NCI-H526 treated with DMSO at 0.1 percent for 48 hours (cell line): ENCODE measurements around the gene ULK2.
"Not testable (repeated sequence)": the region's sequence is repeated elsewhere in the genome, so short reads cannot be mapped to it uniquely, and the experiment has no call there.

ENCODE experiments used
- DNase-seq: peaks from one replicate; lab custom pipeline; 2025; lab: John Stamatoyannopoulos, UW

ULK2 gene

DNA sequence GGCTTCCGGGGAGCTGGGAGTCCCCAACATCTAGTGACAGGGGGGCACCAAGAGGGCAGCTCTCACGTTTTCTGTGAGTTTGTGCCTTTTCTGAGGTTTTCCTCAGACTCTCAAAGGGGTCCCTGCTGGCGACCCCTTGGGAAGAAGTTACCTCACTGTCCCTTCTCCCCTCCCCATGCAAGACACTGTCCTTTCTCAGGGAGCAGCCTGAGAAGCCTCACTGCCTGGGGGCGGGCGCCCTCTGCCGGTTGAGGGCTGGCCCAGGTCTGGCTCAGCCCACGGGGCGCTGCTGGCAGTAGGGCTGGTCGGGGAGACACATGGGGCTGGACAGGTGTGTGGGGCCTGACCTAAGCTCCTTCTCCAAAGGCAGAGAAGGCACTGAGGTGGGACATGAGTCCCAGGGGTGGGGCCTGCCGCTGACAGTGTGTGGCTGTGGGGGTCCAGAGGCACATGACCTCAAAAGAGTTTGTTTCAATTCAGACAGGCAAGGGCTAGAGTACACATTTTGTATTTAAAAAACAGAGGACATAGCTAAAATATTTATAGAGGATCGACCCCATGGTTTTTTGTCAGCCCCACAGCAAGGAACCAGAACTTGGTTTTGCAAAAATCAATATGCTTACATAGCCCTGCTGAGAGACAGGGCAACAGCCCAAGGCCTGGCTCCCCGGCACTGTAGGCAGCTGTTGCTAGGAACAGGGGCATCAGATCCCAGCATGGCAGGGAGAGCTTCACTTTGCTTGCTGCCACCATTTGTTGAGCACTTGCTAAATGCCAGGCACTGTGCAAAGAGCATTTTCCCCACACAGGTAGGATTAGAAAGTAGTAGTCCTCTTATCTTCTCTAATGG lies 101.1 kb downstream of the ULK2 start:
- no peak for DNase-seq

DNA sequence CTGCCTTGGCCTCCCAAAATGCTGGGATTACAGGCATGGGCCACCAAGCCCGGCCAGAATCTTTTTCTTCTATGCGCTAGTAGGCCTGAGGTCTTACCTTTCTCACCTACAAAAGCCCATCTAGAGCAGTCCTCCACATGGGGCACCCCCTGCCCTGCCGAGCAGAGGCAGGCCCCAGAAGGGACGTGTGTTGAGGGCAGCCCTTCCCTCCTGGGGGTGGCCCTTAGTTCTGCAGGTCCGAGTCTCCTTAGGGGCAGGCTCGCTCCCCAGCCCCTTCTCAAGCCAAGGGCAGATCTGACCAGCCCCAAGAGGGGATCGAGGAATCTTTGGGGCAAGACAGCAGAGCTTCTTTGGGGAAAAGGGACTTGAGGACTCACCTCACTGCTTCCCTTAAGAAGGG lies 101.7 kb downstream of the ULK2 start:
- no peak for DNase-seq

DNA sequence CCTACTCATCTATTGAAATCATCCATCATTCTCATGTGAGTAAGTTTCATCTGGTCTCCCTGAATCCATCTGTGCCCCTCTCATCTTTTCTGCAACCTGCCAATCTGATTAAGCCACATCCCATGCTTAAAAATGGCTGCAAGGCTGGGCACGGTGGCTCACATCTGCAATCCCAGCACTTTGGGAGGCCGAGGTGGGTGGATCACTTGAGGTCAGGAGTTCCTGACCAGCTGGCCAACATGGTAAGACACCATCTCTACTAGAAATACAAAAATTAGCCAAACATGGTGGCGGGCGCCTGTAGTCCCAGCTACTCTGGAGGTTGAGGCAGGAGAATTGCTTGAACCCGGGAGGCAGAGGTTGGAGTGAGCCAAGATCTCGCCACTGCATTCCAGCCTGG lies 103.7 kb downstream of the ULK2 start:
- DNase-seq = not testable (repeated sequence)

DNA sequence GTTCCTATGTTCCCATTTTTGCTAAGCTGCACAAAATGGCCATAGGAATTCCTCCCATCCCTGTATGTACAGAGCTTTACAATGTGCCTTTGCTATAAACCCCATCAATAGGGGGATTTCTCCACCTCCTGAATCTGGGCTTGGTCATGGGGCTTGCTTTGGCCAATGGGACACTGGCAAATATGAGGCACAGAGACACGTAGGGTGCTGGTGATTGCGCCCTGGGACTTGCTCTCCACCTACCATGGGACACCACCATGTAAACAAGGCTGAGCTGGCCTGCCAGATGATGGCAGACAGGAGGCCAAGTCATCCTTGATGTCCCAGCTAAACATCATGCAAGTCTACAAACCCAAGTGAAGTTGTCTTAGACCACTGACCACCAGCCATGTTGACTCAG lies 104.3 kb downstream of the ULK2 start:
- DNase-seq = no peak

DNA sequence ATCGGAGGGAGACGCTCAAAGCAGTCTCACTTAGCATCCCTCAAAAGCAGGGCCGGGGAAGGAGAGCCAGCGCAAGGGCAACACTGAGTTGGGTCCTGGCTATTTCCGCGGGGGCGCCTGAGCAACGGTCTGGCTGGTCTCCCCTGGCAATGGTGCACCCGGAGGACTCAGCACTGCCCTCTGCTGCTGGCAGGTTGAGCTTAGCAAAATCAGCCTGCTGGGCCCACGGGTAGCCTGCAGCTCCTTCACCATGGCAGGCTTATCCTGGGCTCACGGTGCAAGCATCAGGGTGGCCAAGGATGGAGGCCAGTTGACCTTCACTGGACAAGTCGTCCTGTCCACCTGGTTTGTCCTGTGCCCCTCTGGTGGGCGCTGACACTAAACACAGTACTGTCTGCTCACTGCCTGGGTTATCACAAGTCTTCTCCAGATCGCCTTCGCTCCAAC lies 105.2 kb downstream of the ULK2 start:
- DNase-seq = no peak

DNA sequence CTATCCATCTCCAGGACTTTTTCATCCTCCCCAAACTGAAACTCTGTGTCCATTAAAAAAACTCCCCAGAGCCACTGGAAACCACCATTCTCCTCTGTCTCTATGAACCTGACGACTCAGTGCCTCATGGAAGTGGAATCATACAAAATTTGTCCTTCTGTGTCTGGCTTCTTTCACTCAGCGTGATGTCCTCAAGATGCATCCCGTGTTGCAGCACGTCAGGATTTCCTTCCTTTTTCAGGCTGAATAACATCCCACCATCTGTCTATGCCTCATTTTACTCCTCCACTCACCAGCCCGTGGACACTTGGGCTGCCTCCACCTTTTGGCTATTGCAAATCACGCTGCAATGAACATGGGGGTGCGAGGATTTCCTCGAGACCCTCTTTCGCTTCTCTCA lies 107.0 kb downstream of the ULK2 start:
- no peak for DNase-seq

DNA sequence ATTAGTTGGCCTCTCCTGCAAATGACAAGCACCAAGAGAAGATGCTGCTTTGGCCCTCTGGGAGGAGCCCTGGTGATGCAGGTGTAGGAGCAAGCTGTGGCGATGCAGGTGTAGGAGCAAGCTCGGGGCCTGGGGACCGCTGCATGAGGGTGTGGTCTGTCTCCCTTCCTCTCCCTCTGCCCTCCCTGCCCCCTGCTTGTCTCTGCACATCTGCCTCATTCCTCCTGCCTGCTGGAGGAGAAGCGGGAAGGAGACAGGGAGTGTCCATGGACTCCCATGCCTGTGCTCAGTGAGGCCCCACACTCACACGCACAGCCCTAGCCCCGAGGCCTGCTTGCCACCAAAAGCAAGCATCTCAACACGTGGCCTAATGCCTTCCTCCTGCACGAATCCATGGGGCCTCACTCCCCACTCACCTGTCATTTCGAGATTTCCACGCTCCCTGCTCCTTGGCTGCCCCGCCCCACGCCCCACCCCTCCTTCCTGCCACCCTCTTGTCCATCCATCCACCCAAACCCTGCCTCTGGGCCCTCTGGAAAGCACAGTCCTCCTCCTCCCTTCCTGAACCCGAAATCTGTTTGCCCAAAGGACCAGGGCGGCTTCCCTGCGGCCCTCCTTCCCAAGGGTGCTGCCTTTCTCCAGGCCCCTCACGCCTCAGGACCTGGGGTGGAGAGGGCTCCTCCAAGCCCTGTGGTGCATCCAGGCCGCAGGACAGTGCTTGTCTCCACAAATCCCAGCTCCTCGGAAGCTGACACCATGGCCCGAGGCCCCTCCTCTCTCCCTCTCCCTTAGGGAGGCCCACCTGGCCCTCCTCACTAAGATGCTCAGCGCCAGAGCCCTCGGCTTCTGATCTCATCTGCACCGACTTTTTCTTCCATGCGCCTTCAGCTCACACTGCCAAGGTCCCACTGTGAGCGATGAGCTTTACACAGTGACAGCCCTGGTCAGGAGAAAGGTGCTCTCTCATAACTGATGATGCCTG lies 107.9 kb downstream of the ULK2 start:
- DNase-seq = no peak

DNA sequence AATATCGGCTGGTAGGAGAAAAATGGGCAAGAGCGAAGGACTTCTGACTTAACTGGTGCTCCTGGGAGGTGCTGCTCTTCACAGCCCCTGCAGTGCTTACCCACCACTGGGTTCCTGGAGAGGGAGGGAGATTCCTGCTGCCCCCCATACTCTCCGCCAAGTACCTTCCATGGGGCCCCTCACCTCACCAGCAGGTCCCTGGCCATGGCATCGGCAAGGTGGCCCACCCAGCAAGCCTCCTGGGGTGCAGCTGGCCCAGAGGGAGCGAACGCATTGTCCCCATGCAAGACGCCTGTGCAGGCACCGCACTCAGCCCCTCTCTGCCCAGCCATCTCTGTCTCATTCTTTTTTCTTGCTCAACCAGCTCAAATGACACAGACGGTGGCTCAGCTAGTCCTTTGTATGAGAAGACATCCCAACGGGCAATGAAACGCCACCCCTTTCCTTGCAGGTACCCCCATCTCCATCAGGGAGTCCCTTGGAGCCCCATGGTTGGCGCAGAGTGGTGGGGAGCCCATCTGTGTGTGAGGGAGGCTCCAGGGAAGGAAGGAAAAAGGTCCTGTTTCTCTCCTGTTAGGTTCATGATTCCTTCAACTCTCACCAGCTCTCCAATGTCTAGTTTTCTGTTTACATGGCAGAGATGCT lies 110.1 kb downstream of the ULK2 start:
- no peak for DNase-seq

DNA sequence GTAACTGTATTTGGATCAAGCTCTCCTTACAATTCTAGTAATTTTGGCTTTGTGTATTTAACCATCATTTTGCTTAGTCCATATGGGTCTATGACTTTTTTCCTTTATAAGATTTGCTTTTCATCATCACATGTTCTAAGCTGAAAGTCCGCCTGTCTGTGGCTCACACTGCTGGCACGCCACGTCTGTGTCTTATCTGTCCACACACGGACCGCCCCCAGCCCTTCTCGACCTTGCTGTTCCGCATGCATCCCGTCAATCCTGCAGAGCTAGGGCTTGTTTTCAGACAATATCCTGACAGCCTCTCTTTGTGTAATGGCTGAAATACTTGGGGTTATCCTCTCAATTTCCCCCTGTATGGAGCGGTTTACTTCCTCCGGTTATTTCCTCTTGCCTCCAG lies 111.2 kb downstream of the ULK2 start:
- DNase-seq = no peak

DNA sequence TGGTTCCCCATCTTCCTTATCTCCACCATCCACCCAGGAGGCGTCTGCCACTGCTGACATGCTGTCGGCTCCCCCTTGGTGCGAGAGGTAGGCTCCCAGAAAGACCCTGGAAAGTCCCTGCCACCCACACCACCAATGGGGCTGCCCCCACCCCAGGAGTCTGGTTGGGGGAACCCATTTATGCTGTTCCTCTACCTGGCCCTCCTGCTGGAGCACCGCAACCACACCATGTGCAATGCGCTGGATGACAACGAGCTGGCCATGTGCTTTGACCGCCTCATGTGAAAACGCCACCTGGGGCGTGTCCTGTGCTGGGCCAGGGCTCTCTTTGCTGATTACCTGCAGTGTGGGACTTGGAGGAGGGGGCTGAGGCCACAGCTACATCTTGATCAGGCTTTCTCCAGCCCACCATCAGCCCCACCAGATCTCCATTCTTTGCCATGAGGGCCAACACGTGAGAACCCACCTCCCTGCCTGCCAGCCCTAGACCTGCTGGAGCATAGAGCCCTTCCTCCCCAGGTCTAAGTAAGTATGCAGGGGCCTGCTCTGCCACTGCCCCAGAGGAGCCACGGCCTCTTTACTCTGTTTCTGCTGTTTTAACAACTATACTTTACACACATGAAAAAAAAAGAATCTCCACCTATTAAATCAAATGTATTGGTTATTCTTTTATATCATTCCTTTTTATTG lies 111.8 kb downstream of the ULK2 start:
- DNase-seq = no peak

DNA sequence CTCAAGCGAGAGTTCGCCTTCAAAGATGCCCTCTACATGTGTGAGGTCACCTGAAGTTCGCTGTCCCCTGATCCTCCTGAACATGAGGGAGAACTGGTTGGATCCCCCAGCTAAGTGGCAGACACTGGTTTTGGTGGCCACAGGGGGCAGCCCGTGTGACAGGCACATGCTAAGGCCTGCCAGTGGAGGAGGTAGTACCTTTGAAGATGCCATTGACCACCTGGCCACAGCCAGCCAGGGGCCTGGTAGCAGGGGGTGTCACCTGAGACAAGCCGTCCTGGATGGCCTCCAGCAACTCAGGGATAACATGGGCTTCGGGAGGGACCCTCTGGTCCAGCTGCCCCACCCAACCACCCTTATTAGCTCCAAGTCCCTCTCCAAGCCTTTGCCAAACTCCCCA lies 112.3 kb downstream of the ULK2 start:
- no peak for DNase-seq

DNA sequence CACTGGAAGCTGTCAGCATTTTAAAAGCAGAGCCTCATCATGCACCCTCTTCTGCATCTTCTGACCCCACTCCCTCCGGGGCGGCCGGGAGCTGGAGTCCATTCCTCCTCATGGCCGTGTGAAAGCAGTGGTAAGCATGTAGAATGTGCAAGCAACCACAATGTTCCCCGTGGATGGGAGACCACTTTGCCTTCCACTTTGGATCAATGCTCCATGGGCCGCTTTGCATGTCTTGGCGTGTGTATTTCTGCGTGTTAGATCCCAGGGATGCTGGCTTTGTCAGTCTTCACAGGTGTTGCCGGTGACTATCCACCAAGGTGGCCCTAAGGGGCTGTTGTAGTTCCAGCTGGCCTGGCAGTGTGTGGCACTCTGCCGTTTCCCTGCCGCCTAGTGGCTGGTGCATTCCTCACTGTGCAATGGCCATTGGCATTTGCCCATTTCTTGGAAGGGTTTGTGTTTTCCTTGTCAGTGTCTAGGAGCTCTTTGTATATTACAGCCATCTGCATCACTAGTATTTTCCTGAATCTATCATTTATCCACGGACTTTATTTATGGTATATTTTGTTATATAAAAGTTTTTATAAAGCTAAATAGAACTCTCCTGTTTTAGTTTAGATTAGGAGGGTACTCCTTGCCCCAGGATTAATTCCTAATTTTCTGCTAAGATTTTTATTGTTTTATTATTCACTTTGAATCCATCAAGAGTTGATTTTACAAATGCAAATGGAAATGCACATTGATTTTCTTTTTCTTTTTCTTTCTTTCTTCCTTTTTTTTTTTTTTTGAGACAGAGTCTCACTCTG lies 113.9 kb downstream of the ULK2 start:
- DNase-seq = peak; percentile 5

DNA sequence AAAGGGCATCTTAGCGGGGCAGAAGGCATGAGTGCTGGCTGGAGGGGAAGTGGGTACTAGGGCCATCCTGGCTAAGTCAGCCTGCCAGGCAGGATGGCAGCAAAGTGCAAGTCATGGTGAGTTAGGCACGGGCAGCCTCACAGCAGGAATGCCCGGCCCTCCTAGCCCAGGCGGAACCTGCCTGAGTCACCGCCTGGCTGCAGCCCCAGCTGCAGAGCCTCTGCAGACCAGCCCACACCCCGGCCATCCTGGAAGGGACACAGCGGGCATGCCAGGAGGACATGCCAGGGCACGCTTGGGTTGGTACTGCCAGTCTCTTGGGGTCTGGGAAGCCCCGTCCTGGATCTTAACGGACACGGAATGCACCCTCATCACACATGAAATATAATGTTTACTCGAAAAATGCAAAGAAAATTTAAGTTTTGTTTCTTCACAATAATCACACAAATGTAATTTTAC lies 114.7 kb downstream of the ULK2 start:
- DNase-seq = no peak

DNA sequence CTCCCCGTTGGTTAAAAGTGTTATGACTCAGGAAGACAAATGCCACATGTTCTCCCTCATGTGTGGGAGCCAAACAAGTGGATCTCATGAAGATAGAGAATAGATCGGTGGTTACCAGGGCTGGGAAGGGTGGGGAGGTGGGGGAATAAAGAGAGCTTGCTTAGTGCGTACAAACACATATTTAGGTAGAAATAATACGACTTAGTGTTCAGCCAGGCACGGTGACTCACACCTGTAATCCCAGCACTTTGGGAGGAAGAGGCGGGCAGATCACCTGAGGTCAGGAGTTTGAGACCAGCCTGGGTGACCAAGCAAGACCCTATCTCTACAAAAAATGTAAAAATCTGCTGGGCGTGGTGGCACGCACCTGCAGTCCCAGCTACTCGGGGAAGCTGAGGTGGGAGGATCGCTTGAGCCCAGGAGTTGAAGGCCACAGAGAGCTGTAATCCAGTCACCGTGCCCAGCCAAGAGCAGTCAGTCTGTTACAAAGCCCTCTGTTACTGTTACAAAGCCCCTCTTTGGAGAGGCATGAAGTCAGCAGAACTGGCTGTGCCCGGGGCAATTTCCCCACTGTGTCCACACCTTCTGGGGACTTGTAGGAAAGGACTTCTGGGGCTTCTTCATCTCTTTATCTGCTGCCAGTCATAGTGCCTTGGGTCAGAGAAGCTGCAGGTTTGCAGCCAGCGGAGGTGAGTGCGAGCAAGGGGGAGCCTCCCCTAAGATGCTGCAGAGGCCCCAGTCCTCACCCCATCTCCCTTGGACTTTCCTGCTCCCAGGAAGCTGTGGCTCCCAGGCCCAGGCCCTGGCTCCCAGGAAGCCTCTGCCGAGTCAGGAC lies 115.3 kb downstream of the ULK2 start:
- no peak for DNase-seq

DNA sequence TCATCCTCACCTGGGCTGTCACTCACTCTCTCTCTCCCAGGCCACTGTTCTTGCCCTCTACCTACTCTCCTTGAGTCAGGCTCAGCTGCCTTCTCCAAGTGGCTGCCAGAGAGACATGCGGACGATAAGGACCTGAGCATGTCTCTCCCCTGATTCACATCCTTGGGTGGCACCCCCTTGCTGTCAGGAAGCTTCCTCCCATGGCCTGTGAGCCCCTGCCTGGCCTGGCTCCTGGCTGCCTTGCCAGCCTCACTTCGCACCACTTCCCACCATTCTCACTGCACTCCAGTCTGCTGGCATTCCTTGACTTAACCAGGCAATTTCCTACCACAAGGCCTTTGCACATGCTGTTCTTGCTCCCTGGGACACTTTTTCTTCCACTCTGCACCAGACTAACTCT lies 116.9 kb downstream of the ULK2 start:
- DNase-seq = no peak

DNA sequence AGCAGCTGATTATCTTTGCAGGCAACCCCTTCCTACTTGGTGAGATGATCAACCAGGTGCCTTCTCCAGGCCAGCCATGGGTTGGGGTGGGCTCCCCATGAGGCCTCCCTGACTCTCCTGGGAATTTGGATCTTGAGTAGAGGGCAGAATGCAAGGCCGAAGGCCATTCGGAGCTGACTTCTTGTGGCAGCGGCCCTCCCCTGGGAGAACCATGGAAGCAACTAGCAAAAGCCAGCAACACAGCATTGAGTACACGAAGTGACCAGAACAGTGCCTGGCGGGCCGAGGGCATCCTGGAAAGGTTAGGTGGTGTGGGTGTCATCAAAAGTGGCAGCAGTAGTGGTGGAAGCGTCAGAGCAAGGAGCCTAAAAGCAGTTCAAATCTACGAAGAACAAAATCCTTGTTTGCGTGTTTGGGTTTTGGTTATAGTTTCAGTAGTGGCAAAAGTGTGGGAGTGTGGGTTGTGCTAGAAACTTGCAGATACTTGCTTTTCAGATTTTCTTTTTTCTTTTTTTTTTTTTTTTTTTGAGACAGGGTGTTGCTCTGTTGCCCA lies 117.6 kb downstream of the ULK2 start:
- DNase-seq = no peak

DNA sequence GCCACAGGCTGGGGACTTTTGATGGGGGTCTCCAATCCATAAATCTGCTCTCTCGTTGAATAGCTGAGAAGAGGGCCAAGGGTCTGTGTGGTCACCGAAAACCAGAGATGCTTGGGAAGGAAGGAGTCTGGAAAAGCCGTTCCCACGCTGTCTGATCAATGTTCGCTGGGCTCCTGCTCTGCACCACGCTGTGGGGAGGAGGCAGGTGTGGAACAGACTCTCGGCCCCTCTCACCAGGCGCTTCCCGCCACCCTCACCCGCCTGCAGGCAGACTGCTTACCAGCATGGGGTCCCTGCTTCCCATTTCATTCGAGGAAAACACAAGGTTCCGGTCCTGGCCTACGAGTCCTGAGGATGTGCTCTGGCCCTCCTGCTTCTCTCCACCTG lies 118.9 kb downstream of the ULK2 start:
- no peak for DNase-seq

DNA sequence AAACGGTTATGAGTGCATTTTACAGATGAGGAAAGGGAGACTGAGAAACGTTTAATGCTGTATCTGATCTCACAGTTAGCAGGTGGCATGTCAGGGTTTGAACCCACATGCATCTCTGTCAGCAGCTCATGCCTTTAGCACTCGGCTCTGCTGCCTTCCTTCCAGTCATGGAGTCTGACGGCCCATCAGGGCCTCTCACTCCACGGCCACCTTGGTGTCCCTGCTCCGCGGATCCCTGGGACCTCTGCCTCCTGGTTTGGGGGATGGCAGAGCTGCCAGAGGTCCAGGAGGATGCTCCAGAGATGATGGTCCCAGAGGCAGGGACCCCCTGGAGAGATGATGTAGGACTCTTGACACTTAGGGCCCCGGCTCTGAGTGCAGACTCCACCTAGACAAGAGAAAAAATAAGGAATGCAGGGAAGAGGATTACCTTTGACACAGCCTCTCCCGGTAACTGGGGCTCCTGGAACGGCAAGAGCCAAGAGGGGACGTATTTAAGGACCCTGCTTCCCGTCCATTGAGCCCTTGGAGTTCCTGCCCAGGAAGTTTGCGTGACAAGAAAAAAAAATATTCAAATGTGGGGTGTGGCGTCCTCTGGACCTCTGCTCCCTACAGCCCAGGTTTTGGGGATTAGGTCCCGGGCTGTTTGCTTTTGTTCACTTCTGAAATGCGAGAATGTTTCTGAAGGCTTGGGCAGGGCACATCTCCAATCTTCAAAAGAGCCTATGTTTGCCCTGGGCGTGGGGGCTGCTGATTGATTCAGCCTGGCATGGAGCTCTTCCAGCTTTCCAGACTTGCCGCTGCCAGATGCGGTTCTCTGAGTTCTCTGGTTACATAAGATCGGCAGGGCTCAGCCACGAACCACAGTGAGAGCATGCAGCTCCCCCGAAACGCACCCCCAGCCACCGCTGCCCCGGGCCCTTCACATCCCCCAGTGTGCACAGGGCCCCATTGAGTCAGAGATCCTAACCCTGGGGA lies 119.6 kb downstream of the ULK2 start, which contains the start of gene ALDH3A1:
ALDH3A1 (minus strand) TSS at position 470 of the 978 bp plus-strand sequence. CDS start 3,169 bp downstream, outside the sequence.
- no peak for DNase-seq
